LNCAP (cell line): Measurements from ENCODE around the gene MYO19.

ENCODE experiments used
- CTCF ChIP-seq: fragments of 450-650 bp; IDR thresholded peaks from 2 replicates; pipeline ENCODE4 v1.5.1; 2017; ENCODE audit warnings: mild to moderate bottlenecking

MYO19 gene

GRCh38 chr17:36534840-36535668, at the start of gene MYO19, which contains the start of gene PIGW:
Gene MYO19 (minus strand): TSS chr17:36534868. CDS start chr17:36532538, 2,330 bp downstream.
Gene PIGW (plus strand): TSS chr17:36534987. CDS start chr17:36537102, 2,115 bp downstream.
- TF ChIP-seq CTCF, result no peak

- TF ChIP-seq CTCF, result no peak
Observed at GRCh38 chr17:36583787-36584186, 49.1 kb upstream of the MYO19 start.

GRCh38 chr17:36578671-36579070, 44.0 kb upstream of the MYO19 start:
- TF ChIP-seq CTCF, result no peak

- TF ChIP-seq CTCF, result no peak
Observed at GRCh38 chr17:36576793-36577192, 42.1 kb upstream of the MYO19 start.

GRCh38 chr17:36575028-36575427, 40.4 kb upstream of the MYO19 start:
- no peak for TF ChIP-seq CTCF

- TF ChIP-seq CTCF, result no peak
Observed at GRCh38 chr17:36566081-36566480, 31.4 kb upstream of the MYO19 start.

GRCh38 chr17:36553459-36553858, 18.8 kb upstream of the MYO19 start:
- no peak for TF ChIP-seq CTCF
